Smooth muscle cell (in vitro differentiated cells): ENCODE data around the gene ABCC10. TPM values are rescaled to one million over a fixed set of nuclear protein-coding genes. Genes with fewer than 3 reads are reported as not detected.
A peak's percentile ranks its signal among the peaks of the same experiment; 100 is the strongest.

Experiments
- DNase-seq: peaks from one replicate; lab custom pipeline; 2025; ENCODE audit not compliant: unreplicated experiment; lab: John Stamatoyannopoulos, UW
- H2AFZ ChIP-seq: fragments of 200-600 bp; sonication (generic); 2 replicates; pipeline ENCODE4 v1.6.0; 2016; ENCODE audit warnings: antibody characterized with exemption, low read depth, mild to moderate bottlenecking
- H3F3A ChIP-seq: fragments of 200-600 bp; sonication (generic); 2 replicates; pipeline ENCODE4 v1.6.0; 2017; ENCODE audit warnings: antibody characterized with exemption, low read depth
- H3K27ac ChIP-seq: fragments of 200-600 bp; sonication (generic); 2 replicates; pipeline ENCODE4 v1.5.1; 2016; ENCODE audit warnings: low read depth, mild to moderate bottlenecking
- H3K27me3 ChIP-seq: fragments of 200-600 bp; sonication (generic); 2 replicates; pipeline ENCODE4 v1.6.1; 2016; ENCODE audit warnings: low read depth, mild to moderate bottlenecking
- H3K36me3 ChIP-seq: fragments of 200-600 bp; sonication (generic); 2 replicates; pipeline ENCODE4 v1.5.1; 2016; ENCODE audit warnings: low read depth
- H3K4me1 ChIP-seq: fragments of 200-600 bp; sonication (generic); 2 replicates; pipeline ENCODE4 v1.5.1; 2016; ENCODE audit warnings: low read depth
- H3K4me2 ChIP-seq: fragments of 200-600 bp; sonication (generic); 2 replicates; pipeline ENCODE4 v1.6.0; 2016; ENCODE audit warnings: mild to moderate bottlenecking
- H3K4me3 ChIP-seq: fragments of 200-600 bp; sonication (generic); 2 replicates; pipeline ENCODE4 v1.5.1; 2016; ENCODE audit warnings: mild to moderate bottlenecking
- H3K79me2 ChIP-seq: fragments of 200-600 bp; sonication (generic); 2 replicates; pipeline ENCODE4 v1.6.0; 2016; ENCODE audit warnings: low read depth, mild to moderate bottlenecking
- H3K9ac ChIP-seq: fragments of 200-600 bp; sonication (generic); 2 replicates; pipeline ENCODE4 v1.6.0; 2016; ENCODE audit warnings: low read depth
- H3K9me3 ChIP-seq: fragments of 200-600 bp; sonication (generic); replicated peaks from 2 replicates; pipeline ENCODE4 v1.5.1; 2016; ENCODE audit warnings: low read depth
- H4K20me1 ChIP-seq: fragments of 200-600 bp; sonication (generic); 2 replicates; pipeline ENCODE4 v1.6.0; 2016; ENCODE audit warnings: low read depth
- WGBS: methylation state at CpG from one replicate; pipeline ENCODE4 v1.1.7; 2016; ENCODE audit warnings: low lambda C conversion rate; 5-methylcytosine and 5-hydroxymethylcytosine counted together
- polyA plus RNA-seq: library from polyadenylated mRNA; unstranded; fragments of >200 nt; fragmentation: Nextera tagmentation; extraction: Ambion mirVana; gene quantifications from 2 replicates; pipeline ENCODE4 v1.2.1, GENCODE V29; 2016
- total RNA-seq: library from RNA; depleted of rRNA; stranded (reverse); fragments of >200 nt; gene quantifications from 2 replicates; pipeline ENCODE4 v1.2.3, GENCODE V29; 2014
- TF ChIP-seq, protein P1 (sequence below): fragments of 200-600 bp; sonication (generic); IDR thresholded peaks from 2 replicates; pipeline ENCODE4 v1.5.1; 2017; ENCODE audit warnings: borderline replicate concordance, mild to moderate bottlenecking, antibody characterized with exemption; ENCODE audit not compliant: insufficient read depth, poor library complexity, severe bottlenecking

Gene ABCC10
- total and polyA plus RNA-seq, 2 experiments from 2014 or later: 11.2 to 17.8 TPM

DNA sequence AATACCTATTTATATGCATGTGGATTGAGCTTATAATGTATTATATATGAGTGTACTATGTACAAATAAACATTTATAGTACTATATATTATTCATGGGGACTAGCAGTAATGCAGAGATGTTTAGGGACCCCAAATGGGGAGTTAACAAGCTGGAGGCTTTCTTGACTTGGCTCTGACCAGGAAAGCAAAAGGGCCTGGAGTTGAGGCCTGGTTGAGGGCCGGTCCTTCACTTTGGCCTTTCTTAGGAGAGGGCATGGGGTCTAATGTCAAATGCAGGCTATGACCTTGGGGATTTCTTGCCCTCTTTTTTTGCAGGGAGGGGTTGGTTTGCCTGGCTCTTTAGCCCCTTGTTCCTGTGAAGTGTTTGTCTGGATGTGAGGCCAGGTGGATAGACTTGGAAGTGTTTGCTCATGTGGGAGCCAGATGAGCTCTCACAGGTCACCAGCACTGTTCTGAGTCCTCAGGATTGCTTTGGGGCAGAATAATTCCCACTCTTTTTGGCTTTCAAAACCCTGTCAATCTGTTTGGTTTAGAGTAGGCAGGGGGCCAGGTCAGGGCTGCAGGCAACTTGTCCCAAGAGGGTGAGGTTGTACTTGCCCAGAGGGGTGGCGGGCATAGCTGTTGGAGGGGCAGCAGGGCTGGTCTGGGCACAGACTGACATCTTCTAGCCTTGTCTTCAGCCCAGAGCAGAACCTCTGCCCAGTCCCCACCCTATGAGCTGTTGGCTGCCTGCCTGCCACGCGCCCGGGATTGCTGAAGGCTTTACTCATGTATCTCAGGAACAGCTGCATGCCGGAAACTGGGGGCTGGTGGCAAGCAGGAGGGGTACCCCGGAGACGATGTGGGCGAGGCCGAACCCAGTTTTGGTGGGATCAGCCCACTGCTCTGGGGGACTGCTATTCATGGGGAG, 64.7 kb downstream of the ABCC10 start:
- TF ChIP-seq, protein P1, sequence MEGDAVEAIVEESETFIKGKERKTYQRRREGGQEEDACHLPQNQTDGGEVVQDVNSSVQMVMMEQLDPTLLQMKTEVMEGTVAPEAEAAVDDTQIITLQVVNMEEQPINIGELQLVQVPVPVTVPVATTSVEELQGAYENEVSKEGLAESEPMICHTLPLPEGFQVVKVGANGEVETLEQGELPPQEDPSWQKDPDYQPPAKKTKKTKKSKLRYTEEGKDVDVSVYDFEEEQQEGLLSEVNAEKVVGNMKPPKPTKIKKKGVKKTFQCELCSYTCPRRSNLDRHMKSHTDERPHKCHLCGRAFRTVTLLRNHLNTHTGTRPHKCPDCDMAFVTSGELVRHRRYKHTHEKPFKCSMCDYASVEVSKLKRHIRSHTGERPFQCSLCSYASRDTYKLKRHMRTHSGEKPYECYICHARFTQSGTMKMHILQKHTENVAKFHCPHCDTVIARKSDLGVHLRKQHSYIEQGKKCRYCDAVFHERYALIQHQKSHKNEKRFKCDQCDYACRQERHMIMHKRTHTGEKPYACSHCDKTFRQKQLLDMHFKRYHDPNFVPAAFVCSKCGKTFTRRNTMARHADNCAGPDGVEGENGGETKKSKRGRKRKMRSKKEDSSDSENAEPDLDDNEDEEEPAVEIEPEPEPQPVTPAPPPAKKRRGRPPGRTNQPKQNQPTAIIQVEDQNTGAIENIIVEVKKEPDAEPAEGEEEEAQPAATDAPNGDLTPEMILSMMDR: no peak
- no peak overlapping the region for H3K4me3 ChIP-seq
- WGBS: 80% methylated on average over 10 of the region's 10 CpGs
- H3K36me3 ChIP-seq: no peaks in the 10 kb centered on the region
- no peaks in the 10 kb centered on the region for H3K9me3 ChIP-seq
- H3K4me1 ChIP-seq: peaks cover 28% of the 10 kb centered on the region
- no peak overlapping the region for H2AFZ ChIP-seq
- no peak for DNase-seq
- H4K20me1 ChIP-seq: no peaks in the 10 kb centered on the region
- no peaks in the 10 kb centered on the region for H3F3A ChIP-seq
- H3K27me3 ChIP-seq: no peaks in the 10 kb centered on the region
- peak overlapping the region; percentile 9 for H3K4me2 ChIP-seq
- H3K79me2 ChIP-seq: peaks cover 25% of the 10 kb centered on the region
- no peak overlapping the region for H3K9ac ChIP-seq
- no peak overlapping the region for H3K27ac ChIP-seq

DNA sequence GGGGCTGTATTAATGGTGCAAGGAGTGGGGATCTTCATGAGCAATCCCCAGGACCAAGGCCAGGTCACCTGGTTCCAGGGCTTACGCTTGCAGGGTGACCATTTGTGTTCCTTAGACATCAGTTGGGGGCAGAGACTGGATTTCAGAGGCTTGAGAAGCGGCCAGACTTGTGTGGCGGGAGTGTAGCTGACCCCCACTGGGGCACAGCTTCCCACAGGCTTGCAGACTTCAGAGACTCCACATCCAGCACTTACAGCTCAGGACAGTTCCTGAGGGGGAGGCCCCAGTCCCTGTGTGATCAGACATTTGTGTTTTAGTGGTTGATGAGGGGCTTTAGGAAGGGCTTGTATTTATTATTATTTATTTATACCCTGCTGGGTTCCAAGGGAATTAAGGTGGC, 65.3 kb downstream of the ABCC10 start:
- H3K79me2 ChIP-seq: peaks cover 19% of the 10 kb centered on the region
- WGBS: 77% methylated on average over 3 of the region's 3 CpGs
- peaks cover 28% of the 10 kb centered on the region for H3K4me1 ChIP-seq
- no peaks in the 10 kb centered on the region for H3K27me3 ChIP-seq
- no peak overlapping the region for H2AFZ ChIP-seq
- H3K4me2 ChIP-seq: peak overlapping the region; percentile 9
- no peak overlapping the region for H3K27ac ChIP-seq
- H3K4me3 ChIP-seq: no peak overlapping the region
- H3K9me3 ChIP-seq: no peaks in the 10 kb centered on the region
- no peaks in the 10 kb centered on the region for H3F3A ChIP-seq
- TF ChIP-seq, protein P1: no peak
- no peak for DNase-seq
- no peaks in the 10 kb centered on the region for H3K36me3 ChIP-seq
- no peak overlapping the region for H3K9ac ChIP-seq
- no peaks in the 10 kb centered on the region for H4K20me1 ChIP-seq

DNA sequence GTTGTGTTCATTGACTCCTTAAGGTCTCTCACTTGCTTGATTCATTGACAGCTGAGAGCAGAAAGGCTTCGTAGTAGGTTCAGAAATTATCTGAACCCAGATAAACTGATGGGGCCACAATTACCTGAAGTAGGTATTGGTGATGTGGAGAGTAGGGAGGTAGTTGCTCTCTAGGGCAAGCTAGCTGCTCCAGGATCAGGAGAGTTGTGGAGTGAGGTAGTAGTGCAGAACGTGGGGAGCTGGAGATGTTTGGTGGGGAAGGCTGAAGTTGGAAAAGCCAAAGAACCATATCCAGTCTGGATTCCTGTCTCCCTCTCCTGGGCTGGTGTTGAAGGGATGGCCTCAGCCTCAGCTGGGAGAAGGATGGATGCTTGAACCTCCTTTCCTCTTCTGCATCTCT, 65.9 kb downstream of the ABCC10 start:
- Histone ChIP-seq H2AFZ (no peak overlapping the region), H3K79me2 (peaks cover 13% of the 10 kb centered on the region), H3K9me3 (no peaks in the 10 kb centered on the region), H3K27ac (no peak overlapping the region), H3F3A (no peaks in the 10 kb centered on the region), H3K4me3 (no peak overlapping the region), H3K4me1 (peaks cover 28% of the 10 kb centered on the region), H3K4me2 (no peak overlapping the region), H3K27me3 (no peaks in the 10 kb centered on the region), H3K36me3 (no peaks in the 10 kb centered on the region), H4K20me1 (no peaks in the 10 kb centered on the region), H3K9ac (no peak overlapping the region)
- TF ChIP-seq, protein P1: no peak
- DNase-seq: no peak
- WGBS: 73% methylated on average over 2 of the region's 2 CpGs
